ENCODE results near the gene ACACA.
A peak's percentile ranks its signal among the peaks of the same experiment; 100 is the strongest.

ACACA gene

GRCh38 chr17:37373530-37374159 is 33.0 kb downstream of the ACACA start:
- POLR2A ChIA-PET (ENCODE audit: low non-redundant PET) = interaction anchor here (0.6 kb wide), 2 partner anchors 25 to 106 kb away, joined by 4 to 7 read pairs; no protein-coding TSS in a partner anchor
- DNase-seq (ENCODE audit: low spot score) = peak; percentile 78

GRCh38 chr17:37368577-37368976 is 38.1 kb downstream of the ACACA start:
- TF ChIP-seq CTCF (conservative IDR thresholded peaks at IDR 0.05; ENCODE audit: low read depth) = no peak
- peak overlapping the region; percentile 26; the same call in 1 of the 2 replicates for H3K27ac ChIP-seq
- DNase-seq (ENCODE audit: low spot score) = no peak
- POLR2A ChIA-PET (ENCODE audit: low non-redundant PET) = no interaction called here
- CTCF ChIA-PET = no interaction called here

More at GRCh38 chr17:37373530-37374159, 33.0 kb downstream of the ACACA start:
- CTCF ChIA-PET = interaction anchor here (0.6 to 1.7 kb wide), 26 partner anchors 8 to 762 kb away, joined by 3 to 13 read pairs (median 4); no protein-coding TSS in a partner anchor
- H3K27ac ChIP-seq = peak overlapping the region; percentile 8; the same call in 1 of the 2 replicates
- TF ChIP-seq CTCF (conservative IDR thresholded peaks at IDR 0.05; ENCODE audit: low read depth) = peak; percentile 99

- ChIA-PET CTCF (interaction anchor here (0.9 kb wide), 1 partner anchor 8 kb away, joined by 3 read pairs; no protein-coding TSS in a partner anchor), POLR2A (ENCODE audit: low non-redundant PET) (no interaction called here)
- no peak for DNase-seq (ENCODE audit: low spot score)
- no peak for TF ChIP-seq CTCF (conservative IDR thresholded peaks at IDR 0.05; ENCODE audit: low read depth)
- H3K27ac ChIP-seq = no peak overlapping the region
Observed at GRCh38 chr17:37365589-37365988, 41.0 kb downstream of the ACACA start.

GRCh38 chr17:37361543-37361942 is 45.1 kb downstream of the ACACA start:
- CTCF ChIA-PET = interaction anchor here (0.6 to 1.7 kb wide), 4 partner anchors 12 to 374 kb away, joined by 3 to 13 read pairs (median 4); no protein-coding TSS in a partner anchor
- TF ChIP-seq CTCF (conservative IDR thresholded peaks at IDR 0.05; ENCODE audit: low read depth) = no peak
- peak; percentile 97 for DNase-seq (ENCODE audit: low spot score)
- H3K27ac ChIP-seq = peak overlapping the region; percentile 97
- POLR2A ChIA-PET (ENCODE audit: low non-redundant PET) = no interaction called here

- ChIA-PET POLR2A (ENCODE audit: low non-redundant PET) (no interaction called here), CTCF (interaction anchor here (0.6 to 0.8 kb wide), 3 partner anchors 30 to 209 kb away, joined by 3 to 4 read pairs (median 4); no protein-coding TSS in a partner anchor)
- peak overlapping the region; percentile 97 for H3K27ac ChIP-seq
- TF ChIP-seq CTCF (conservative IDR thresholded peaks at IDR 0.05; ENCODE audit: low read depth) = no peak
- DNase-seq (ENCODE audit: low spot score) = peak; percentile 58
Observed at GRCh38 chr17:37360632-37361031, 46.0 kb downstream of the ACACA start.

- TF ChIP-seq CTCF (conservative IDR thresholded peaks at IDR 0.05; ENCODE audit: low read depth) = no peak
- POLR2A ChIA-PET (ENCODE audit: low non-redundant PET) = no interaction called here
- peak overlapping the region; percentile 97 for H3K27ac ChIP-seq
- DNase-seq (ENCODE audit: low spot score) = no peak
- CTCF ChIA-PET = interaction anchor here (0.7 to 2.0 kb wide), 2 partner anchors 14 kb away, joined by 4 to 11 read pairs; no protein-coding TSS in a partner anchor
Observed at GRCh38 chr17:37359682-37360188, 46.9 kb downstream of the ACACA start.
